CD4-positive, alpha-beta T cell (primary cell): ENCODE measurements around the gene KCNH1. TPM values are rescaled to one million over a fixed set of nuclear protein-coding genes. Genes with fewer than 3 reads are reported as not detected.

Source experiments
- ATAC-seq: fragments of 200-7000 bp; cut with Tn5 transposase; one replicate; pipeline ENCODE4 v1.10.0; 2022; ENCODE audit warnings: mild to moderate bottlenecking; ENCODE audit not compliant: poor library complexity
- CTCF ChIA-PET: fragments of 350-600 bp; sonication (Branson Sonifier 250); formaldehyde crosslinking; loops from one replicate; lab custom pipeline; 2021; ENCODE audit warnings: antibody characterized with exemption, inconsistent platforms; lab: Charles Lee
- POLR2A ChIA-PET: fragments of 350-600 bp; sonication (Branson Sonifier 250); formaldehyde crosslinking; loops from one replicate; lab custom pipeline; 2021; ENCODE audit warnings: antibody characterized with exemption, inconsistent platforms; lab: Charles Lee
- DNase-seq, 14 experiments: peaks; one replicate each; pipeline ENCODE4 v3.0.0-alpha.2; 2013 to 2020; ENCODE audit warnings: mixed read lengths in 2 of 14
- H3K27ac ChIP-seq, 2 donors: one replicate each; pipeline versions ENCODE4 v1.5.1 to v1.7.0; 2013; ENCODE audit warnings: low read length in 2 of 2, low read depth in 1 of 2, mild to moderate bottlenecking in 1 of 2
- H3K27me3 ChIP-seq, 2 experiments: 1 replicate in 1 of 2; 2 replicates in 1 of 2; pipeline versions ENCODE4 v1.6.1 to v1.7.0; 2013; ENCODE audit warnings: low read length in 2 of 2, control low read depth in 1 of 2, mild to moderate bottlenecking in 1 of 2, moderate library complexity in 1 of 2; ENCODE audit not compliant: insufficient read depth in 2 of 2, control insufficient read depth in 1 of 2
- H3K36me3 ChIP-seq: one replicate; pipeline ENCODE4 v1.6.1; 2013; ENCODE audit warnings: low read length, control low read depth; ENCODE audit not compliant: insufficient read depth
- H3K4me1 ChIP-seq: one replicate; pipeline ENCODE4 v1.6.1; 2013; ENCODE audit warnings: low read length, control low read depth; ENCODE audit not compliant: insufficient read depth
- H3K4me3 ChIP-seq: one replicate; pipeline ENCODE4 v1.5.1; 2013; ENCODE audit warnings: mild to moderate bottlenecking, low read length, moderate library complexity
- H3K9me3 ChIP-seq, 2 experiments: 1 replicate in 1 of 2; 2 replicates in 1 of 2; pipeline versions ENCODE4 v1.6.1 to v1.7.0; 2013; ENCODE audit warnings: low read length in 2 of 2, mild to moderate bottlenecking in 2 of 2, control low read depth in 1 of 2, moderate library complexity in 1 of 2; ENCODE audit not compliant: control insufficient read depth in 1 of 2, insufficient read depth in 1 of 2
- H3K27ac Mint-ChIP-seq: one replicate; pipeline ENCODE4 v1.8.0; 2020; ENCODE audit warnings: mixed read lengths
- H3K27me3 Mint-ChIP-seq: one replicate; pipeline ENCODE4 v1.8.0; 2021; ENCODE audit warnings: mixed read lengths
- H3K36me3 Mint-ChIP-seq: one replicate; pipeline ENCODE4 v1.8.0; 2021; ENCODE audit warnings: low read depth, mixed read lengths
- H3K4me1 Mint-ChIP-seq: one replicate; pipeline ENCODE4 v1.8.0; 2021; ENCODE audit warnings: low read depth, mixed read lengths
- H3K4me3 Mint-ChIP-seq: one replicate; pipeline ENCODE4 v1.8.0; 2020; ENCODE audit warnings: mild to moderate bottlenecking, mixed read lengths
- H3K9me3 Mint-ChIP-seq: one replicate; pipeline ENCODE4 v1.8.0; 2020; ENCODE audit warnings: mixed read lengths
- intact Hi-C, 2 experiments: fragments of 100-400 bp; cut with DNase I in 1 of 2; cut with micrococcal nuclease in 1 of 2; formaldehyde crosslinking; loops; one replicate each; pipeline versions ENCODE4 v1.15.1 to v1.9.0; 2023 to 2025; cut with DNase I, micrococcal nuclease
- total RNA-seq, 174 experiments: library from RNA in 2 of 174; stranded (reverse) in 2 of 174; gene quantifications; one replicate each; pipeline ENCODE4 v1.2.3 and lab custom pipeline; 2021 to 2026
- TF ChIP-seq, protein P1 (sequence below): fragments of 200-600 bp; IDR thresholded peaks from one replicate; pipeline ENCODE4 v1.8.0; 2022; ENCODE audit warnings: antibody characterized with exemption, mild to moderate bottlenecking

KCNH1 gene
- total RNA-seq, 2 experiments from 2014 or later: not detected

DNA sequence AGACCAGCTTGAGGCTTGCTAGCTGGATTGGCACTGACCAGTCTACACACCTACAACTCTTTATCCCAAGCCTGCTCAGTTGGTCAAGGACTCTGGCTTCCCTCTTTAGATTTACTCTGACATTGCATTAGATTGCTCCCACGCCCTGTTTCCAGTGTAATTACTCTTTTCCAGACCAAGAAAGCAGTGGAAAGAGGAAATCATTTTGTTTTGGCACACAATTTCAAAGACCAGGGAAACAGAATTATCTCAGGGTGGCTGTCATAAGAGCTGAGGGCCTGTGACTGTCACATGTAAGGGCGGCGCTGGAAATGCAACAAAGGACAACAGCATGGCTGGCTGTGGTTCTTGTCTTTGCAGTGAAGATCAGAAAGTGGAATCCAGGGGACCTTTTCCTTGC lies 502.5 kb downstream of the KCNH1 start:
- H3K4me3 Mint-ChIP-seq: no peak overlapping the region
- DNase-seq: no peak
- ChIA-PET CTCF (no interaction called here), POLR2A (no interaction called here)
- no peaks in the 10 kb centered on the region for H3K36me3 Mint-ChIP-seq
- ATAC-seq: no peak
- H3K36me3 ChIP-seq: no peaks in the 10 kb centered on the region
- H3K4me1 Mint-ChIP-seq: no peaks in the 10 kb centered on the region
- H3K9me3 ChIP-seq: no peaks in the 10 kb centered on the region
- H3K4me3 ChIP-seq: no peak overlapping the region
- H3K27ac ChIP-seq: no peak overlapping the region
- H3K27me3 ChIP-seq: no peaks in the 10 kb centered on the region
- no peaks in the 10 kb centered on the region for H3K27me3 Mint-ChIP-seq
- no peaks in the 10 kb centered on the region for H3K4me1 ChIP-seq
- TF ChIP-seq, protein P1, sequence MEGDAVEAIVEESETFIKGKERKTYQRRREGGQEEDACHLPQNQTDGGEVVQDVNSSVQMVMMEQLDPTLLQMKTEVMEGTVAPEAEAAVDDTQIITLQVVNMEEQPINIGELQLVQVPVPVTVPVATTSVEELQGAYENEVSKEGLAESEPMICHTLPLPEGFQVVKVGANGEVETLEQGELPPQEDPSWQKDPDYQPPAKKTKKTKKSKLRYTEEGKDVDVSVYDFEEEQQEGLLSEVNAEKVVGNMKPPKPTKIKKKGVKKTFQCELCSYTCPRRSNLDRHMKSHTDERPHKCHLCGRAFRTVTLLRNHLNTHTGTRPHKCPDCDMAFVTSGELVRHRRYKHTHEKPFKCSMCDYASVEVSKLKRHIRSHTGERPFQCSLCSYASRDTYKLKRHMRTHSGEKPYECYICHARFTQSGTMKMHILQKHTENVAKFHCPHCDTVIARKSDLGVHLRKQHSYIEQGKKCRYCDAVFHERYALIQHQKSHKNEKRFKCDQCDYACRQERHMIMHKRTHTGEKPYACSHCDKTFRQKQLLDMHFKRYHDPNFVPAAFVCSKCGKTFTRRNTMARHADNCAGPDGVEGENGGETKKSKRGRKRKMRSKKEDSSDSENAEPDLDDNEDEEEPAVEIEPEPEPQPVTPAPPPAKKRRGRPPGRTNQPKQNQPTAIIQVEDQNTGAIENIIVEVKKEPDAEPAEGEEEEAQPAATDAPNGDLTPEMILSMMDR: no peak
- no peak overlapping the region for H3K27ac Mint-ChIP-seq
- no peaks in the 10 kb centered on the region for H3K9me3 Mint-ChIP-seq
- intact Hi-C loops: no loop called here

DNA sequence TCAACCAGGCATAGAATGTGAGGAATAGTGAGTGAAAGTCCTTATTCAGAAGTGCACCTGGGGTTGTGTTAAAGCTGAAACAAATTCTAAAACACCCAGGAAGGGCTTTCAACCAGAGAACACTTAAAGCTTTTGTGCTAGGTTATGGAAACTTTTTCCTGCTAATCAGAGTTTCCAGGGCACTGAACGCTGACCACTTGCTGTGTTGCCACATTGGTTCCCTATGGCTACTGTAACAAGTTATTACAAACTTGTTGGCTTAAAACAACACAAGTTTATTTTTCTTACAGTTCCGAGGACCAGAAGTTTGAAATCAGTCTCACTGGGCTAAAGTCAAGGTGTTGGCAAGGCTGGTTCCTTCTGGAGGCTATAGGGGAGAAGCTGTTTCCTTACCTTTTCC lies 504.7 kb downstream of the KCNH1 start:
- ATAC-seq (no peak), DNase-seq (no peak)
- TF ChIP-seq, protein P1: no peak
- ChIA-PET POLR2A (no interaction called here), CTCF (no interaction called here)
- H3K27me3 Mint-ChIP-seq: no peaks in the 10 kb centered on the region
- no peak overlapping the region for H3K27ac ChIP-seq
- no peaks in the 10 kb centered on the region for H3K4me1 Mint-ChIP-seq
- no peaks in the 10 kb centered on the region for H3K9me3 ChIP-seq
- intact Hi-C loops: no loop called here
- no peaks in the 10 kb centered on the region for H3K4me1 ChIP-seq
- H3K27me3 ChIP-seq: no peaks in the 10 kb centered on the region
- no peak overlapping the region for H3K4me3 ChIP-seq
- H3K36me3 ChIP-seq: no peaks in the 10 kb centered on the region
- H3K36me3 Mint-ChIP-seq: no peaks in the 10 kb centered on the region
- H3K27ac Mint-ChIP-seq: no peak overlapping the region
- H3K9me3 Mint-ChIP-seq: no peaks in the 10 kb centered on the region
- no peak overlapping the region for H3K4me3 Mint-ChIP-seq

DNA sequence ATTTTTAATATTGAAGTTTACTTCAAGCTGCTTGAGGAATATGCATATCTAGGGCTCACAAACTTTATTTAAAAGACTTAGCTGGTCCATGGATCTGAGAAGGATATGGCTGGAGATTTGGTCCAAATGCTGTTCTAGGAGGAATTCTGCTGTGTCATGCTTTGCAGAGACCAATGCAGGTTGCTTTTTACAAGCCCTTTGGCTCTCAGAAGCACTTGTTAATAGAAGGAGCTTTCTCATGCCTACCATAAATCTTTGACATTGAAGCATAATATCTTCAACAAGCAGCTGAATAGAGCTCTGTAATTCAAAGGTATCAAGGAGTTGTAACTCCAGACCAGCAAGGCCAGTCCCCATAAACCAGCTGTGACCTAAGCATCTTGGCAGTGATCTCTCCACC lies 506.2 kb downstream of the KCNH1 start:
- H3K4me3 ChIP-seq: no peak overlapping the region
- Mint-ChIP-seq H3K4me3 (no peak overlapping the region), H3K27me3 (no peaks in the 10 kb centered on the region), H3K9me3 (no peaks in the 10 kb centered on the region), H3K27ac (no peak overlapping the region), H3K36me3 (no peaks in the 10 kb centered on the region), H3K4me1 (no peaks in the 10 kb centered on the region)
- H3K27ac ChIP-seq: no peak overlapping the region
- no peaks in the 10 kb centered on the region for H3K36me3 ChIP-seq
- TF ChIP-seq, protein P1: no peak
- intact Hi-C loops: no loop called here
- ATAC-seq (no peak), DNase-seq (no peak)
- H3K9me3 ChIP-seq: no peaks in the 10 kb centered on the region
- ChIA-PET POLR2A (no interaction called here), CTCF (no interaction called here)
- H3K4me1 ChIP-seq: no peaks in the 10 kb centered on the region
- H3K27me3 ChIP-seq: no peaks in the 10 kb centered on the region

Other genes starting within 250 kb of the KCNH1 start
- 10 to 100 TPM; 55.7 to 60.5 TPM for gene RCOR3, start 125.2 kb upstream of the KCNH1 start, total RNA-seq
- gene TRAF5, start 192.7 kb upstream of the KCNH1 start, total RNA-seq: 10 to 100 TPM; 21.9 to 23.2 TPM